Liver (tissue), 9 donors: Measurements from ENCODE around the gene ASB15. TPM values are rescaled to one million over a fixed set of nuclear protein-coding genes. Genes with fewer than 3 reads are reported as not detected.

Source experiments
- DNase-seq: peaks from one replicate; pipeline ENCODE4 v3.0.0-alpha.2; 2017; ENCODE audit warnings: low spot score
- H3K27ac ChIP-seq, 2 donors: one replicate each; pipeline ENCODE4 v1.7.0; 2013; ENCODE audit warnings: inconsistent platforms in 2 of 2, low read length in 2 of 2, control low read depth in 1 of 2, low read depth in 1 of 2, mild to moderate bottlenecking in 1 of 2
- H3K27me3 ChIP-seq, 4 donors: one replicate each; pipeline versions ENCODE4 v1.6.1 to v1.7.0; 2013; ENCODE audit warnings: low read length in 3 of 4, inconsistent platforms in 1 of 4, mild to moderate bottlenecking in 1 of 4, moderate library complexity in 1 of 4; ENCODE audit not compliant: control insufficient read depth in 4 of 4, insufficient read depth in 4 of 4
- H3K36me3 ChIP-seq, 4 donors: one replicate each; pipeline versions ENCODE4 v1.6.1 to v1.7.0; 2013; ENCODE audit warnings: low read length in 3 of 4, mild to moderate bottlenecking in 3 of 4, low read depth in 1 of 4, moderate library complexity in 1 of 4; ENCODE audit not compliant: control insufficient read depth in 4 of 4, insufficient read depth in 3 of 4
- H3K4me1 ChIP-seq, 4 donors: one replicate each; pipeline versions ENCODE4 v1.6.1 to v1.7.0; 2013; ENCODE audit warnings: low read length in 3 of 4, mild to moderate bottlenecking in 3 of 4, moderate library complexity in 1 of 4; ENCODE audit not compliant: control insufficient read depth in 4 of 4, insufficient read depth in 4 of 4
- H3K4me3 ChIP-seq, 3 donors: one replicate each; pipeline versions ENCODE4 v1.6.1 to v1.7.0; 2013; ENCODE audit warnings: low read length in 3 of 3, control low read depth in 1 of 3, low read depth in 1 of 3, mild to moderate bottlenecking in 1 of 3
- H3K9ac ChIP-seq, 2 donors: one replicate each; pipeline ENCODE4 v1.7.0; 2013; ENCODE audit warnings: low read length in 2 of 2, mild to moderate bottlenecking in 2 of 2, moderate library complexity in 2 of 2, control low read depth in 1 of 2, low read depth in 1 of 2
- H3K9me3 ChIP-seq, 4 donors: one replicate each; pipeline versions ENCODE4 v1.6.1 to v1.7.0; 2013; ENCODE audit warnings: low read length in 3 of 4; ENCODE audit not compliant: control insufficient read depth in 4 of 4
- EGR1 ChIP-seq, 2 donors: IDR thresholded peaks; 2 replicates each; pipeline ENCODE4 v1.6.1; 2016 to 2018; ENCODE audit warnings: antibody characterized with exemption in 2 of 2, low read depth in 2 of 2
- FOXA1 ChIP-seq: IDR thresholded peaks from 2 replicates; pipeline ENCODE4 v1.6.1; 2016; ENCODE audit warnings: antibody characterized with exemption
- FOXA2 ChIP-seq: IDR thresholded peaks from 2 replicates; pipeline ENCODE4 v1.6.1; 2016; ENCODE audit warnings: antibody characterized with exemption
- GABPA ChIP-seq, 2 donors: IDR thresholded peaks in 1 of 2; conservative IDR thresholded peaks in 1 of 2; 2 replicates each; pipeline ENCODE4 v1.6.1; 2016; ENCODE audit warnings: antibody characterized with exemption in 2 of 2, mild to moderate bottlenecking in 1 of 2, moderate library complexity in 1 of 2
- HNF4A ChIP-seq, 2 donors: conservative IDR thresholded peaks; 2 replicates each; pipeline ENCODE4 v1.6.1; 2016; ENCODE audit warnings: antibody characterized with exemption in 2 of 2, mild to moderate bottlenecking in 2 of 2
- HNF4G ChIP-seq: IDR thresholded peaks from 2 replicates; pipeline ENCODE4 v1.6.1; 2016; ENCODE audit warnings: antibody characterized with exemption
- JUND ChIP-seq, 2 donors: IDR thresholded peaks; 2 replicates each; pipeline ENCODE4 v1.6.1; 2016; ENCODE audit warnings: antibody characterized with exemption in 2 of 2
- NR2F2 ChIP-seq: IDR thresholded peaks from 2 replicates; pipeline ENCODE4 v1.6.1; 2016; ENCODE audit warnings: antibody characterized with exemption
- RAD21 ChIP-seq, 2 donors: IDR thresholded peaks; 2 replicates each; pipeline ENCODE4 v1.6.1; 2016; ENCODE audit warnings: antibody characterized with exemption in 2 of 2, mild to moderate bottlenecking in 2 of 2
- RXRA ChIP-seq, 2 donors: IDR thresholded peaks; 2 replicates each; pipeline ENCODE4 v1.6.1; 2017 to 2018; ENCODE audit warnings: antibody characterized with exemption in 2 of 2, mild to moderate bottlenecking in 1 of 2
- SP1 ChIP-seq: IDR thresholded peaks from 2 replicates; pipeline ENCODE4 v1.6.1; 2018; ENCODE audit warnings: antibody characterized with exemption, mild to moderate bottlenecking
- TAF1 ChIP-seq: conservative IDR thresholded peaks from 2 replicates; pipeline ENCODE4 v1.6.1; 2016; ENCODE audit warnings: antibody characterized with exemption, mild to moderate bottlenecking
- YY1 ChIP-seq: IDR thresholded peaks from 2 replicates; pipeline ENCODE4 v1.6.1; 2016; ENCODE audit warnings: antibody characterized with exemption, mild to moderate bottlenecking
- WGBS: extraction: QIAGEN DNeasy Blood & Tissue Kit; methylation state at CpG from one replicate; pipeline ENCODE4 v1.1.7; 2013; 5-methylcytosine and 5-hydroxymethylcytosine counted together
- polyA plus RNA-seq, 2 donors: library from polyadenylated mRNA; stranded (reverse) in 1 of 2; unstranded in 1 of 2; fragments of 200-250 nt in 1 of 2; fragments of >200 nt in 1 of 2; fragmentation: Nextera tagmentation in 1 of 2; extraction: Ambion mirVana in 1 of 2; gene quantifications; one replicate each; pipeline versions ENCODE4 v1.2.1 to v1.2.3, GENCODE V29; 2013 to 2015
- total RNA-seq, 2 donors: library from RNA; depleted of rRNA; stranded (reverse); fragments of >200 nt; gene quantifications; one replicate each; pipeline ENCODE4 v1.2.3, GENCODE V29; 2014
- TF ChIP-seq, protein P1 (sequence below): IDR thresholded peaks from 2 replicates; pipeline ENCODE4 v1.6.1; 2016; ENCODE audit warnings: antibody characterized with exemption
- TF ChIP-seq, protein P2 (sequence below): IDR thresholded peaks from 2 replicates; pipeline ENCODE4 v1.6.1; 2016; ENCODE audit warnings: antibody characterized with exemption
- TF ChIP-seq, protein P3 (sequence below): IDR thresholded peaks from 2 replicates; pipeline ENCODE4 v1.6.1; 2016; ENCODE audit warnings: antibody characterized with exemption
- TF ChIP-seq, protein P4 (sequence below): fragments of 150-350 bp; IDR thresholded peaks from 2 replicates; pipeline ENCODE4 v1.5.1; 2017; ENCODE audit warnings: improper control_type of control experiment, low read depth, low read length; ENCODE audit not compliant: missing input control
- TF ChIP-seq, protein P5 (sequence below): IDR thresholded peaks from 2 replicates; pipeline ENCODE4 v1.6.1; 2016; ENCODE audit warnings: antibody characterized with exemption, mild to moderate bottlenecking
- donor health status: healthy.
- donor health status: healthy.
- donor health status: healthy.
- donor health status: healthy.
- donor health status: healthy.

ASB15 gene
- total and polyA plus RNA-seq, 4 donors, result not detected

DNA sequence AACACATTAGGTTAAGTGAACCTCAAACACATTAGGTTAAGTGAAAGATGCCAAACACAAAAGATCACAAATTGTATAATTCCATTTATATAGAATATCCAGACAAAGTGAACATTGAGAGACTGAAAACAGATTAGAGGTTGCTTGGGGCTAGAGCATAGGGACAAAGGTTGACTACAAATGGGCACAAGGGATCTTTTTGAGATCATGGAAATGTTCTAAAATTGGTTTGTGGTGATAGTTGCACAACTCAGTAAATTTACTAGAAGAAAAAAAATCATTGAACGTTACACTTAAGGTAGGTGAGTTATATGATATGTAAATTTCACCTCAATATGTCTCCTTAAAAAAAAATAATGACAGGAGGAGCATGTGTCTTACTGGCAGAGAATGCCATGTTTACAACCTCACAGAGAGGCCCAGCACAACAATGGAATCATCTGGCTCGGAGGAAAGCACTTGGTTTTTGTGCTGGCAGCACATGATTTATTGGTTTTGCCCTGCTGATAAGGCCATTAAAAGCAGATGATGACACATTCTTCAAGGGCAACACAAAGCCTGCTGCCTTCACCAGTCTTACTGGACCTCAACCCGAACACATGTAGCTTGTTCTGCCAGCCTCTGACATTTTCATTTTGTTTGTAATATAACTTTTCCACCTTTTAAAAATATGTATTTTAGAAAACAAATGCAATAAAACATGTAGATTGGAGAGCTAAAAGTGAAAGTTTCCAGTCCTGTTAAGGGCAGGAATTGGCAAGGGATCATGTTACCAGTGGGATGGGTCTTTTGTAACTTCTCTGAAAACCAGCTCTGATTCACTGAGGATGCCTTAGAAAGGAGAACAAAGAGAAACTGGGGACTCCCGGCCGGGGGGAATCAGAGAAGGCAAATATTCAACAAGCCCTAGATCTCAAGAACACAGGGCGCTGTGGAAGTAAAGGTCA lies 42.1 kb downstream of the ASB15 start:
- DNase-seq, result no peak
- 26% methylated on average over 6 of the region's 6 CpGs for WGBS
- Histone ChIP-seq H3K9ac (no peak overlapping the region), H3K4me3 (peak overlapping the region in 1 of 3 donors; percentile 2), H3K9me3 (no peaks in the 10 kb centered on the region), H3K27ac (peak overlapping the region; percentile 9), H3K4me1 (peaks cover 0 to 13% (median 9%) of the 10 kb centered on the region in 4 donors), H3K27me3 (no peaks in the 10 kb centered on the region), H3K36me3 (no peaks in the 10 kb centered on the region)
- TF ChIP-seq JUND (IDR thresholded peaks at IDR 0.05) (peak; percentile 37 to 45), FOXA1 (no peak), TAF1 (peak; percentile 38), FOXA2 (no peak), EGR1 (IDR thresholded peaks at IDR 0.05; ENCODE audit: low read depth in 2 of 2) (no peak), YY1 (peak; percentile 71), HNF4G (peak; percentile 59), RXRA (IDR thresholded peaks at IDR 0.05) (peak; percentile 60 to 64), HNF4A (conservative IDR thresholded peaks at IDR 0.05) (peak; percentile 64 to 88), NR2F2 (no peak), RAD21 (IDR thresholded peaks at IDR 0.05) (peak in 1 of 2 donors; percentile 3), SP1 (peak; percentile 74), GABPA (IDR thresholded peaks at IDR 0.05 in 1 of 2, conservative IDR thresholded peaks at IDR 0.05 in 1 of 2) (no peak)
- TF ChIP-seq, protein P1, sequence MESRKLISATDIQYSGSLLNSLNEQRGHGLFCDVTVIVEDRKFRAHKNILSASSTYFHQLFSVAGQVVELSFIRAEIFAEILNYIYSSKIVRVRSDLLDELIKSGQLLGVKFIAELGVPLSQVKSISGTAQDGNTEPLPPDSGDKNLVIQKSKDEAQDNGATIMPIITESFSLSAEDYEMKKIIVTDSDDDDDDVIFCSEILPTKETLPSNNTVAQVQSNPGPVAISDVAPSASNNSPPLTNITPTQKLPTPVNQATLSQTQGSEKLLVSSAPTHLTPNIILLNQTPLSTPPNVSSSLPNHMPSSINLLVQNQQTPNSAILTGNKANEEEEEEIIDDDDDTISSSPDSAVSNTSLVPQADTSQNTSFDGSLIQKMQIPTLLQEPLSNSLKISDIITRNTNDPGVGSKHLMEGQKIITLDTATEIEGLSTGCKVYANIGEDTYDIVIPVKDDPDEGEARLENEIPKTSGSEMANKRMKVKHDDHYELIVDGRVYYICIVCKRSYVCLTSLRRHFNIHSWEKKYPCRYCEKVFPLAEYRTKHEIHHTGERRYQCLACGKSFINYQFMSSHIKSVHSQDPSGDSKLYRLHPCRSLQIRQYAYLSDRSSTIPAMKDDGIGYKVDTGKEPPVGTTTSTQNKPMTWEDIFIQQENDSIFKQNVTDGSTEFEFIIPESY, result peak; percentile 16
- TF ChIP-seq, protein P2, sequence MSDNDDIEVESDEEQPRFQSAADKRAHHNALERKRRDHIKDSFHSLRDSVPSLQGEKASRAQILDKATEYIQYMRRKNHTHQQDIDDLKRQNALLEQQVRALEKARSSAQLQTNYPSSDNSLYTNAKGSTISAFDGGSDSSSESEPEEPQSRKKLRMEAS, result no peak
- TF ChIP-seq, protein P3, sequence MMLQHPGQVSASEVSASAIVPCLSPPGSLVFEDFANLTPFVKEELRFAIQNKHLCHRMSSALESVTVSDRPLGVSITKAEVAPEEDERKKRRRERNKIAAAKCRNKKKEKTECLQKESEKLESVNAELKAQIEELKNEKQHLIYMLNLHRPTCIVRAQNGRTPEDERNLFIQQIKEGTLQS, result peak; percentile 73
- TF ChIP-seq, protein P4, sequence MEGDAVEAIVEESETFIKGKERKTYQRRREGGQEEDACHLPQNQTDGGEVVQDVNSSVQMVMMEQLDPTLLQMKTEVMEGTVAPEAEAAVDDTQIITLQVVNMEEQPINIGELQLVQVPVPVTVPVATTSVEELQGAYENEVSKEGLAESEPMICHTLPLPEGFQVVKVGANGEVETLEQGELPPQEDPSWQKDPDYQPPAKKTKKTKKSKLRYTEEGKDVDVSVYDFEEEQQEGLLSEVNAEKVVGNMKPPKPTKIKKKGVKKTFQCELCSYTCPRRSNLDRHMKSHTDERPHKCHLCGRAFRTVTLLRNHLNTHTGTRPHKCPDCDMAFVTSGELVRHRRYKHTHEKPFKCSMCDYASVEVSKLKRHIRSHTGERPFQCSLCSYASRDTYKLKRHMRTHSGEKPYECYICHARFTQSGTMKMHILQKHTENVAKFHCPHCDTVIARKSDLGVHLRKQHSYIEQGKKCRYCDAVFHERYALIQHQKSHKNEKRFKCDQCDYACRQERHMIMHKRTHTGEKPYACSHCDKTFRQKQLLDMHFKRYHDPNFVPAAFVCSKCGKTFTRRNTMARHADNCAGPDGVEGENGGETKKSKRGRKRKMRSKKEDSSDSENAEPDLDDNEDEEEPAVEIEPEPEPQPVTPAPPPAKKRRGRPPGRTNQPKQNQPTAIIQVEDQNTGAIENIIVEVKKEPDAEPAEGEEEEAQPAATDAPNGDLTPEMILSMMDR, result no peak
- TF ChIP-seq, protein P5, sequence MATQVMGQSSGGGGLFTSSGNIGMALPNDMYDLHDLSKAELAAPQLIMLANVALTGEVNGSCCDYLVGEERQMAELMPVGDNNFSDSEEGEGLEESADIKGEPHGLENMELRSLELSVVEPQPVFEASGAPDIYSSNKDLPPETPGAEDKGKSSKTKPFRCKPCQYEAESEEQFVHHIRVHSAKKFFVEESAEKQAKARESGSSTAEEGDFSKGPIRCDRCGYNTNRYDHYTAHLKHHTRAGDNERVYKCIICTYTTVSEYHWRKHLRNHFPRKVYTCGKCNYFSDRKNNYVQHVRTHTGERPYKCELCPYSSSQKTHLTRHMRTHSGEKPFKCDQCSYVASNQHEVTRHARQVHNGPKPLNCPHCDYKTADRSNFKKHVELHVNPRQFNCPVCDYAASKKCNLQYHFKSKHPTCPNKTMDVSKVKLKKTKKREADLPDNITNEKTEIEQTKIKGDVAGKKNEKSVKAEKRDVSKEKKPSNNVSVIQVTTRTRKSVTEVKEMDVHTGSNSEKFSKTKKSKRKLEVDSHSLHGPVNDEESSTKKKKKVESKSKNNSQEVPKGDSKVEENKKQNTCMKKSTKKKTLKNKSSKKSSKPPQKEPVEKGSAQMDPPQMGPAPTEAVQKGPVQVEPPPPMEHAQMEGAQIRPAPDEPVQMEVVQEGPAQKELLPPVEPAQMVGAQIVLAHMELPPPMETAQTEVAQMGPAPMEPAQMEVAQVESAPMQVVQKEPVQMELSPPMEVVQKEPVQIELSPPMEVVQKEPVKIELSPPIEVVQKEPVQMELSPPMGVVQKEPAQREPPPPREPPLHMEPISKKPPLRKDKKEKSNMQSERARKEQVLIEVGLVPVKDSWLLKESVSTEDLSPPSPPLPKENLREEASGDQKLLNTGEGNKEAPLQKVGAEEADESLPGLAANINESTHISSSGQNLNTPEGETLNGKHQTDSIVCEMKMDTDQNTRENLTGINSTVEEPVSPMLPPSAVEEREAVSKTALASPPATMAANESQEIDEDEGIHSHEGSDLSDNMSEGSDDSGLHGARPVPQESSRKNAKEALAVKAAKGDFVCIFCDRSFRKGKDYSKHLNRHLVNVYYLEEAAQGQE, result no peak
